Heart left ventricle (tissue), 13 donors: Measurements from ENCODE around the gene EIF4G3.

Source experiments
- POLR2A ChIP-seq, 2 donors: fragments of 450-650 bp; IDR thresholded peaks; one replicate each; pipeline ENCODE4 v1.6.1; 2017; ENCODE audit warnings: antibody characterized with exemption in 2 of 2, mild to moderate bottlenecking in 2 of 2, moderate library complexity in 2 of 2
- TF ChIP-seq, protein P1 (sequence below), 12 donors: fragments of 200-600 bp; sonication (generic) in 4 of 12; IDR thresholded peaks; one replicate each; pipeline versions ENCODE4 v1.5.0 to v1.8.0; 2018 to 2022; ENCODE audit warnings: antibody characterized with exemption in 12 of 12, mild to moderate bottlenecking in 5 of 12
- donor health status: ischemic (EF 13 %, LVEDD 7.1; RV severe dilation, severe dysfunction).
- donor health status: DM: no; HTN: yes; CAD: no.
- donor health status: DM: no; HTN: no; CAD: no.
- donor health status: ischemic (EF 25% LVEDD 6.9; RV normal size, moderate dysfunction).
- donor health status: ischemic (EF 25% LVEDD 5.7; RV mildly dilated, moderate dysfunction).
- donor health status: ischemic (EF 35%, LVEDD 5.7; RV mildly dilated, moderate dysfunction).
- donor health status: nonischemic (EF 11% LVEDD 7.7; RV severe dilation, severe dysfunction).
- donor health status: DM: yes; HTN: yes; CAD: no.
- donor health status: PGD.
- donor health status: ischemic (EF 29% LVEDD 5.4; RV normal size, mild dysfunction).
- donor health status: nonischemic (EF 23%, LVEDD 6.1; RV moderate dilation, normal function).

GRCh38 chr1:20787029-20787839 is 389.5 kb downstream of the EIF4G3 start, which contains the start of gene HP1BP3:
- TF ChIP-seq POLR2A (IDR thresholded peaks at IDR 0.05), result peak; percentile 13 to 34
- TF ChIP-seq, protein P1, sequence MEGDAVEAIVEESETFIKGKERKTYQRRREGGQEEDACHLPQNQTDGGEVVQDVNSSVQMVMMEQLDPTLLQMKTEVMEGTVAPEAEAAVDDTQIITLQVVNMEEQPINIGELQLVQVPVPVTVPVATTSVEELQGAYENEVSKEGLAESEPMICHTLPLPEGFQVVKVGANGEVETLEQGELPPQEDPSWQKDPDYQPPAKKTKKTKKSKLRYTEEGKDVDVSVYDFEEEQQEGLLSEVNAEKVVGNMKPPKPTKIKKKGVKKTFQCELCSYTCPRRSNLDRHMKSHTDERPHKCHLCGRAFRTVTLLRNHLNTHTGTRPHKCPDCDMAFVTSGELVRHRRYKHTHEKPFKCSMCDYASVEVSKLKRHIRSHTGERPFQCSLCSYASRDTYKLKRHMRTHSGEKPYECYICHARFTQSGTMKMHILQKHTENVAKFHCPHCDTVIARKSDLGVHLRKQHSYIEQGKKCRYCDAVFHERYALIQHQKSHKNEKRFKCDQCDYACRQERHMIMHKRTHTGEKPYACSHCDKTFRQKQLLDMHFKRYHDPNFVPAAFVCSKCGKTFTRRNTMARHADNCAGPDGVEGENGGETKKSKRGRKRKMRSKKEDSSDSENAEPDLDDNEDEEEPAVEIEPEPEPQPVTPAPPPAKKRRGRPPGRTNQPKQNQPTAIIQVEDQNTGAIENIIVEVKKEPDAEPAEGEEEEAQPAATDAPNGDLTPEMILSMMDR (IDR thresholded peaks at IDR 0.05), result peak in 1 of 12 donors; percentile 4
